Endothelial cell (in vitro differentiated cells): ENCODE measurements around the gene CST7. TPM values are rescaled to one million over a fixed set of nuclear protein-coding genes. Genes with fewer than 3 reads are reported as not detected.

ENCODE experiments used
- DNase-seq: peaks from one replicate; pipeline ENCODE4 v3.0.0; 2021; ENCODE audit warnings: low spot score
- H3K27ac Mint-ChIP-seq: one replicate; pipeline ENCODE4 v1.8.0; 2021; ENCODE audit warnings: mixed read lengths, inconsistent platforms; ENCODE audit not compliant: unreplicated experiment
- H3K27me3 Mint-ChIP-seq: one replicate; pipeline ENCODE4 v1.8.0; 2021; ENCODE audit warnings: mild to moderate bottlenecking, moderate library complexity, mixed read lengths, inconsistent platforms; ENCODE audit not compliant: unreplicated experiment
- H3K36me3 Mint-ChIP-seq: one replicate; pipeline ENCODE4 v1.8.0; 2021; ENCODE audit warnings: mild to moderate bottlenecking, low read depth, mixed read lengths, inconsistent platforms; ENCODE audit not compliant: unreplicated experiment
- H3K4me1 Mint-ChIP-seq: one replicate; pipeline ENCODE4 v1.8.0; 2021; ENCODE audit warnings: mild to moderate bottlenecking, mixed read lengths, inconsistent platforms; ENCODE audit not compliant: unreplicated experiment
- H3K4me3 Mint-ChIP-seq: one replicate; pipeline ENCODE4 v1.8.0; 2021; ENCODE audit warnings: mild to moderate bottlenecking, mixed read lengths, inconsistent platforms; ENCODE audit not compliant: unreplicated experiment
- H3K9me3 Mint-ChIP-seq: one replicate; pipeline ENCODE4 v1.8.0; 2021; ENCODE audit warnings: mixed read lengths, inconsistent platforms; ENCODE audit not compliant: unreplicated experiment
- total RNA-seq: library from RNA; stranded (reverse); fragmentation: NEBNext Ultra II Directional; extraction: Animal tissue kit (Norgen Biotek cat#: 25700); gene quantifications from one replicate; pipeline ENCODE4 v1.2.1, GENCODE V29; 2021; ENCODE audit not compliant: unreplicated experiment
- TF ChIP-seq, protein P1 (sequence below): fragments of 200-600 bp; sonication (generic); IDR thresholded peaks from one replicate; pipeline ENCODE4 v1.5.0; 2021; ENCODE audit warnings: antibody characterized with exemption; ENCODE audit not compliant: unreplicated experiment

CST7 gene
- total RNA-seq, 1 donor from 2014 or later = not detected

DNA sequence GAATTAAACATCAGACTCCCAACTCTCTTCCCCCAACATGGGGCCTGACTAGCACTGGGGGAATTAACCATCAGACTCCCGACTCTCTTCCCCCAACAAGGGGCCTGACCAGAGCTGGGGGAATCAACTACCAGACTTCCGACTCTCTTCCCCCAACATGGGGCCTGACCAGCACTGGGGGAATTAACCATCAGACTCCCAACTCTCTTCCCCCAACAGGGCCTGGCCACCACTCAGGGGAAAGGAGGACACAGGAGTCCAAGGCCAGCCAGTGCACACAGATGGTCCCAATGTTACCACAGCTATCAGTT is 13.1 kb downstream of the CST7 start:
- no peak overlapping the region for H3K27ac Mint-ChIP-seq
- peaks cover 19% of the 10 kb centered on the region for H3K36me3 Mint-ChIP-seq
- H3K4me3 Mint-ChIP-seq = peak overlapping the region; percentile 63
- TF ChIP-seq, protein P1, sequence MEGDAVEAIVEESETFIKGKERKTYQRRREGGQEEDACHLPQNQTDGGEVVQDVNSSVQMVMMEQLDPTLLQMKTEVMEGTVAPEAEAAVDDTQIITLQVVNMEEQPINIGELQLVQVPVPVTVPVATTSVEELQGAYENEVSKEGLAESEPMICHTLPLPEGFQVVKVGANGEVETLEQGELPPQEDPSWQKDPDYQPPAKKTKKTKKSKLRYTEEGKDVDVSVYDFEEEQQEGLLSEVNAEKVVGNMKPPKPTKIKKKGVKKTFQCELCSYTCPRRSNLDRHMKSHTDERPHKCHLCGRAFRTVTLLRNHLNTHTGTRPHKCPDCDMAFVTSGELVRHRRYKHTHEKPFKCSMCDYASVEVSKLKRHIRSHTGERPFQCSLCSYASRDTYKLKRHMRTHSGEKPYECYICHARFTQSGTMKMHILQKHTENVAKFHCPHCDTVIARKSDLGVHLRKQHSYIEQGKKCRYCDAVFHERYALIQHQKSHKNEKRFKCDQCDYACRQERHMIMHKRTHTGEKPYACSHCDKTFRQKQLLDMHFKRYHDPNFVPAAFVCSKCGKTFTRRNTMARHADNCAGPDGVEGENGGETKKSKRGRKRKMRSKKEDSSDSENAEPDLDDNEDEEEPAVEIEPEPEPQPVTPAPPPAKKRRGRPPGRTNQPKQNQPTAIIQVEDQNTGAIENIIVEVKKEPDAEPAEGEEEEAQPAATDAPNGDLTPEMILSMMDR = no peak
- H3K4me1 Mint-ChIP-seq = no peaks in the 10 kb centered on the region
- no peak for DNase-seq
- no peaks in the 10 kb centered on the region for H3K27me3 Mint-ChIP-seq
- no peaks in the 10 kb centered on the region for H3K9me3 Mint-ChIP-seq

DNA sequence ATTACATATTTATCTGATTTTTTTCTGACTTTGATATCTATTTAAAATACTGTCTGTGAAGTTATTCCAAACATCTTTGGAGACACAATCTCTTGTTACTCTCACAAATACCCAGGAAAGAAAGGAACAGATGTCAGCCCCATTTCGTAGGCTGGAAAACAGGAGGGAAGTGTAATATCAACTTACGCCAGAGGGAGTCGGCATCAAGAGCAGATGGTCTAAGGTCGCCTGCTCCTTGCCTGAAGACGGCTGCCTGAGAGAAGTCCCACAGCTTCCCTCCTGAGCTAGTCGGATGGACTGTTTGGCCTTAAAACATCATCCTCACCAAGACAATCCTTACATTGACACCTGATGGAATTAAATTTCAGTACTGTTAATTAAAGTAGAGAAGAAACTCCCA is 13.4 kb downstream of the CST7 start:
- Mint-ChIP-seq H3K4me1 (no peaks in the 10 kb centered on the region), H3K27ac (no peak overlapping the region), H3K36me3 (peaks cover 23% of the 10 kb centered on the region), H3K4me3 (peak overlapping the region; percentile 63), H3K27me3 (no peaks in the 10 kb centered on the region), H3K9me3 (no peaks in the 10 kb centered on the region)
- TF ChIP-seq, protein P1 = no peak
- no peak for DNase-seq

DNA sequence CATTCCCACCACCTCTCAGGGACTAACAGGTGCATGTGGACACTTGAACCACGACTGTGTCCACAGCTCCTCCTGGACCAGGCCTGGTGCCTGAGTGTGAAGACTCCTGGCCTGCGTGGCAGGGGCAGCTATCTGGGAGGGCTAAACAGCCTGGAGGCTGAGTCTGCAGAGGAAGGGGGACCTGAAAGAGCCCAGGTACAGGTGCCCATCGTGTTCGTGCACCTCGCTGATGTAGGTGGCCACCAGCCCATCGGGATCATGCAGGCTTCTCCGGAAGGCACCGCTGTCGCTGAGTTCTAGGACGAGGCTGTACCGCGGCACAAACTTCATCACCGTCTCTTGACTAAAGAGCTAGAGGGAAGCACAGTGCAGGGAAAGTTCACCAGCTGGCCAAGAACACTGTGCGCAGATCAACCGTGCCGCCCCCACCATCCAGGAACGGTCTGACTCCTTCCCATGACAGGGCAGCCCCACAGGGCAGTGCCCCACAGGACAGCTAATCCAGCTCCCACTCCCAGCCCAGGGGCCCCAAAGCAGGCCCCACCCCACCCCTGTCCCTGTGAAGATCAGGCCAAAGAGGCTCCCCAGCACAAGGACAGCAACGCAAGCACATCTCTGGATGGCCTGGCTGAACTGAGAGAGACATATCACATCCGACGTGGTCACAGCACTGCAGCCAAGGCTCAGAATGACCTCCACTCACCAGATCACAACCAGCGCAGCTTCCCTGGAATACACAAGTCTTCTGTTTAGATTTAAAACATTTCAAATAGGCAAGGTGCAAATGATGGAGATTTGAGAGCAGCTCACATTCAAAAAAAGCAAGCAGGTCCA is 14.8 kb downstream of the CST7 start:
- Mint-ChIP-seq H3K9me3 (no peaks in the 10 kb centered on the region), H3K4me1 (no peaks in the 10 kb centered on the region), H3K27me3 (no peaks in the 10 kb centered on the region), H3K36me3 (peaks cover 31% of the 10 kb centered on the region), H3K27ac (no peak overlapping the region), H3K4me3 (no peak overlapping the region)
- TF ChIP-seq, protein P1 = no peak
- DNase-seq = no peak

DNA sequence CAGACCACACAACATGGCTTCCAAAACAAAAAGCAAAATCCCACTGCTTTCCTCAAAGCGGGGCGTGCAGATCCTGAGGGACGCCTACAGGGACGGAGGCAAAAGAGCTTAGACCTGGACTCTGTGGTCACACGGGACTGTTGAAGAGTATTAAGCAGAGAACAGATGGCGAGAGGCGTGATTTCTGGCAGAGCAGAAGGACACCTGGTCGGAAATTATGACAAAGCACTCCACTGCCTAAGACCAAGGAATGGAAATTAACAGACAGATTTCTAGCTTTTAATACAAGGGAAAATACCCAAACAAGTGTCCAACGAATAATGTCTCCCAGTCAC is 15.4 kb downstream of the CST7 start:
- TF ChIP-seq, protein P1 = no peak
- H3K27me3 Mint-ChIP-seq = no peaks in the 10 kb centered on the region
- no peaks in the 10 kb centered on the region for H3K9me3 Mint-ChIP-seq
- no peaks in the 10 kb centered on the region for H3K4me1 Mint-ChIP-seq
- H3K36me3 Mint-ChIP-seq = peaks cover 31% of the 10 kb centered on the region
- no peak overlapping the region for H3K4me3 Mint-ChIP-seq
- H3K27ac Mint-ChIP-seq = no peak overlapping the region
- DNase-seq = no peak

DNA sequence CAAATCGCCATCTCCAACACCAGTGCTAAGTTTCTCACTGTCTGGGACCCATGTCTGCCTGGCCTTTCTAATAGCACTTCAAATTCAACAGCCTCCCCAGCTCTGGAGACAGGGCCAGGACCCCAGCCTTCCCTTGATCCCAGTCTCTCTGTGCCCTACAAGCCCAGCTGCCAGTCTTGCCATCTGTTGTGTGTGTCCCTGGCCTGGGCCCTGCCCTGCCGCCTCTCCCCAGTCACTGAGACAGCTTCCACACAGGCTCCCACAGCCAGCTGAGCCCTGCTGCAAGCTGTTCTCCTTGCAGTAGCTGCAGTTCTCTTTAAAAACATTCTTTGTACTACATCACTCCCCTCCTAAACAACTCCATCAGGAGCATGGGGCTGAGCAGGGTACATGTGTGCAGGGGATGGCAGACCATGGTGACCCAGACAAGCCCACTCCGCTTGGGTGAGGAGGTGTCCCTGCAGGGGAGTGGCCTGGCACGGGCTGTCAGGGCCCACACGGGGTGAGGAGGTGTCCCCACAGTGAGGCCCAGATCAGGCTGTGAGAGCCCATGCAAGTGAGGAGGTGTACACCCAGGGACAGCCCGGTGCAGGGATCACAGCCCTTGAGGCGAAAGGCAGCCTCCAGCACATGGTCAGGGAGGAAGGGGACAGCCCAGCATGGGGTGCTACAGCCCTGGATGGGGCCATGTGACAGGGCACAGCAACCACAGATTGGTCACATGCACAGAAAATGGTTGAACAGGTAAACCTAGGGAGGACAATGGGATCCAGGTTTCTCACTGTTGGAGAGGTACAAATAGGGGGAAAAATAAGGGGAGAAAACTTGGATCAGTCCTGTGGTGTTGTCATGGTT is 16.2 kb downstream of the CST7 start:
- H3K36me3 Mint-ChIP-seq = peaks cover 37% of the 10 kb centered on the region
- H3K27me3 Mint-ChIP-seq = no peaks in the 10 kb centered on the region
- no peaks in the 10 kb centered on the region for H3K4me1 Mint-ChIP-seq
- TF ChIP-seq, protein P1 = no peak
- H3K4me3 Mint-ChIP-seq = no peak overlapping the region
- H3K9me3 Mint-ChIP-seq = no peaks in the 10 kb centered on the region
- DNase-seq = no peak
- no peak overlapping the region for H3K27ac Mint-ChIP-seq
